Measurements from ENCODE around the gene CCNB2.

Gene CCNB2

GRCh38 chr15:59131456-59131855, 26.5 kb downstream of the CCNB2 start (continued):
- no peak for TF ChIP-seq ZNF169 (tag by site-specific recombination; IDR thresholded peaks at IDR 0.05)

- H3K36me3 ChIP-seq (ENCODE audit: control insufficient read depth in 2 of 2, insufficient read depth in 1 of 2, low read length in 2 of 2): peaks cover 4 to 80% of the 10 kb centered on the region in 2 experiments; a peak in 2 of 3 replicates
- no peak overlapping the region for H3K27ac ChIP-seq (ENCODE audit: extremely low read depth, low read depth, low read length)
- no peaks in the 10 kb centered on the region for H3K9me3 ChIP-seq (ENCODE audit: control insufficient read depth, insufficient read depth, low read depth, low read length)
- no peaks in the 10 kb centered on the region for H3K4me1 ChIP-seq (ENCODE audit: control insufficient read depth, insufficient read depth, low read length)
- ChIA-PET CTCF (interaction anchor here (0.5 kb wide), 1 partner anchor 24 kb away, joined by 3 read pairs; no protein-coding TSS in a partner anchor), POLR2A (no interaction called here)
- TF ChIP-seq ZNF513 (tag by site-specific recombination; IDR thresholded peaks at IDR 0.05): no peak
- no peak for TF ChIP-seq ZBTB44 (tag by site-specific recombination; IDR thresholded peaks at IDR 0.05)
- no peak for TF ChIP-seq ZNF560 (tag by site-specific recombination; IDR thresholded peaks at IDR 0.05; ENCODE audit: borderline replicate concordance)
- TF ChIP-seq KLF17 (tag by site-specific recombination; IDR thresholded peaks at IDR 0.05): no peak
- no peak for TF ChIP-seq REPIN1 (tag by site-specific recombination; IDR thresholded peaks at IDR 0.05; ENCODE audit: low read depth)
- no peak for TF ChIP-seq ZNF132 (tag by site-specific recombination; IDR thresholded peaks at IDR 0.05; ENCODE audit: borderline replicate concordance)
- TF ChIP-seq ZNF391 (tag by site-specific recombination; IDR thresholded peaks at IDR 0.05; ENCODE audit: borderline replicate concordance, low read depth): no peak
- no peak for TF ChIP-seq ZNF701 (tag by site-specific recombination; IDR thresholded peaks at IDR 0.05)
- TF ChIP-seq ZNF146 (tag by site-specific recombination; IDR thresholded peaks at IDR 0.05): no peak
- no peak overlapping the region for H3K4me3 ChIP-seq (ENCODE audit: low read depth, low read length)
Observed at GRCh38 chr15:59131969-59132562, 27.1 kb downstream of the CCNB2 start.

GRCh38 chr15:59133929-59134427, 29.0 kb downstream of the CCNB2 start:
- Histone ChIP-seq H3K4me1 (ENCODE audit: control insufficient read depth, insufficient read depth, low read length) (no peaks in the 10 kb centered on the region), H3K4me3 (ENCODE audit: low read depth, low read length) (no peak overlapping the region), H3K9me3 (ENCODE audit: control insufficient read depth, insufficient read depth, low read depth, low read length) (no peaks in the 10 kb centered on the region), H3K27ac (ENCODE audit: extremely low read depth, low read depth, low read length) (no peak overlapping the region), H3K36me3 (ENCODE audit: control insufficient read depth in 2 of 2, insufficient read depth in 1 of 2, low read length in 2 of 2) (peaks cover 5 to 88% of the 10 kb centered on the region in 2 experiments; a peak in 2 of 3 replicates)
- no peak for TF ChIP-seq ZNF558 (tag by site-specific recombination; IDR thresholded peaks at IDR 0.05)
- TF ChIP-seq ZNF768 (tag by site-specific recombination; IDR thresholded peaks at IDR 0.05): no peak
- no peak for TF ChIP-seq ZNF513 (tag by site-specific recombination; IDR thresholded peaks at IDR 0.05)
- no peak for TF ChIP-seq ZFP69B (tag by site-specific recombination; IDR thresholded peaks at IDR 0.05)
- TF ChIP-seq ZNF169 (tag by site-specific recombination; IDR thresholded peaks at IDR 0.05): no peak
- TF ChIP-seq ZNF707 (tag by site-specific recombination; IDR thresholded peaks at IDR 0.05): no peak
- no peak for TF ChIP-seq ZNF335 (tag by site-specific recombination; conservative IDR thresholded peaks at IDR 0.05)
- CTCF ChIA-PET: no interaction called here
- POLR2A ChIA-PET: no interaction called here
